Loucy (cell line): ENCODE data around the gene TOP1.

Source experiments
- H2AFZ ChIP-seq: fragments of 200-600 bp; sonication (generic); 2 replicates; pipeline ENCODE4 v1.6.0; 2016; ENCODE audit warnings: antibody characterized with exemption, mild to moderate bottlenecking, low read length, moderate library complexity
- H3F3A ChIP-seq: fragments of 200-600 bp; 2 replicates; pipeline ENCODE4 v1.6.0; 2016; ENCODE audit warnings: antibody characterized with exemption, low read depth, mild to moderate bottlenecking
- H3K27me3 ChIP-seq: fragments of 200-600 bp; sonication (generic); 2 replicates; pipeline ENCODE4 v1.6.1; 2014; ENCODE audit warnings: low read length, mild to moderate bottlenecking; ENCODE audit not compliant: insufficient read depth, poor library complexity, severe bottlenecking
- H3K36me3 ChIP-seq: fragments of 200-600 bp; sonication (generic); 2 replicates; pipeline ENCODE4 v1.6.1; 2016; ENCODE audit warnings: low read length; ENCODE audit not compliant: insufficient read depth
- H3K4me1 ChIP-seq: fragments of 200-600 bp; sonication (generic); 2 replicates; pipeline ENCODE4 v1.5.1; 2014; ENCODE audit warnings: low read length, mild to moderate bottlenecking; ENCODE audit not compliant: insufficient read depth, poor library complexity, severe bottlenecking
- H3K4me2 ChIP-seq: fragments of 200-600 bp; sonication (generic); 2 replicates; pipeline ENCODE4 v1.6.0; 2014; ENCODE audit warnings: antibody characterized with exemption, low read length, low read depth, mild to moderate bottlenecking; ENCODE audit not compliant: poor library complexity, severe bottlenecking
- H3K4me3 ChIP-seq: fragments of 200-600 bp; sonication (generic); 2 replicates; pipeline ENCODE4 v1.5.1; 2014; ENCODE audit warnings: low read length, mild to moderate bottlenecking, mixed read lengths; ENCODE audit not compliant: poor library complexity, severe bottlenecking
- H3K79me2 ChIP-seq: fragments of 200-600 bp; sonication (generic); 2 replicates; pipeline ENCODE4 v1.6.1; 2014; ENCODE audit warnings: low read length; ENCODE audit not compliant: insufficient read depth
- H3K9ac ChIP-seq: fragments of 200-600 bp; sonication (generic); 2 replicates; pipeline ENCODE4 v1.6.0; 2014; ENCODE audit warnings: mild to moderate bottlenecking, low read depth, low read length, moderate library complexity; ENCODE audit not compliant: poor library complexity, severe bottlenecking
- H3K9me2 ChIP-seq: fragments of 200-600 bp; sonication (generic); replicated peaks from 2 replicates; pipeline ENCODE4 v1.6.1; 2016; ENCODE audit warnings: low read depth, low read length, mixed read lengths
- H3K9me3 ChIP-seq: fragments of 200-600 bp; sonication (generic); 2 replicates; pipeline ENCODE4 v1.6.1; 2014; ENCODE audit warnings: mild to moderate bottlenecking, antibody characterized with exemption, low read length, low read depth; ENCODE audit not compliant: insufficient read depth
- H4K20me1 ChIP-seq: fragments of 200-600 bp; sonication (generic); 2 replicates; pipeline ENCODE4 v1.6.0; 2014; ENCODE audit warnings: antibody characterized with exemption, low read length, mild to moderate bottlenecking; ENCODE audit not compliant: insufficient read depth, poor library complexity, severe bottlenecking
- EZH2phosphoT487 ChIP-seq: fragments of 200-600 bp; IDR thresholded peaks from 2 replicates; pipeline ENCODE4 v1.6.1; 2018; ENCODE audit warnings: antibody characterized with exemption, mild to moderate bottlenecking, moderate library complexity, borderline replicate concordance
- TF ChIP-seq, protein P1 (sequence below): fragments of 200-600 bp; sonication (generic); conservative IDR thresholded peaks from 2 replicates; pipeline ENCODE4 v1.5.1; 2014; ENCODE audit warnings: mild to moderate bottlenecking, antibody characterized with exemption, low read length

TOP1 gene

GRCh38 chr20:41167118-41167470 is 138.5 kb downstream of the TOP1 start:
- Histone ChIP-seq H3F3A (no peaks in the 10 kb centered on the region), H3K79me2 (no peaks in the 10 kb centered on the region; the same call in 1 of the 2 replicates), H2AFZ (no peak overlapping the region), H3K4me1 (peaks cover 13% of the 10 kb centered on the region), H3K4me2 (no peak overlapping the region), H4K20me1 (peaks cover 53% of the 10 kb centered on the region), H3K4me3 (no peak overlapping the region), H3K9me2 (no peaks in the 10 kb centered on the region), H3K36me3 (peaks cover 98% of the 10 kb centered on the region), H3K9me3 (no peaks in the 10 kb centered on the region), H3K9ac (no peak overlapping the region), H3K27me3 (no peaks in the 10 kb centered on the region)
- TF ChIP-seq EZH2phosphoT487, result no peak
- TF ChIP-seq, protein P1, sequence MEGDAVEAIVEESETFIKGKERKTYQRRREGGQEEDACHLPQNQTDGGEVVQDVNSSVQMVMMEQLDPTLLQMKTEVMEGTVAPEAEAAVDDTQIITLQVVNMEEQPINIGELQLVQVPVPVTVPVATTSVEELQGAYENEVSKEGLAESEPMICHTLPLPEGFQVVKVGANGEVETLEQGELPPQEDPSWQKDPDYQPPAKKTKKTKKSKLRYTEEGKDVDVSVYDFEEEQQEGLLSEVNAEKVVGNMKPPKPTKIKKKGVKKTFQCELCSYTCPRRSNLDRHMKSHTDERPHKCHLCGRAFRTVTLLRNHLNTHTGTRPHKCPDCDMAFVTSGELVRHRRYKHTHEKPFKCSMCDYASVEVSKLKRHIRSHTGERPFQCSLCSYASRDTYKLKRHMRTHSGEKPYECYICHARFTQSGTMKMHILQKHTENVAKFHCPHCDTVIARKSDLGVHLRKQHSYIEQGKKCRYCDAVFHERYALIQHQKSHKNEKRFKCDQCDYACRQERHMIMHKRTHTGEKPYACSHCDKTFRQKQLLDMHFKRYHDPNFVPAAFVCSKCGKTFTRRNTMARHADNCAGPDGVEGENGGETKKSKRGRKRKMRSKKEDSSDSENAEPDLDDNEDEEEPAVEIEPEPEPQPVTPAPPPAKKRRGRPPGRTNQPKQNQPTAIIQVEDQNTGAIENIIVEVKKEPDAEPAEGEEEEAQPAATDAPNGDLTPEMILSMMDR, result no peak

- H3K9me3 ChIP-seq, result no peaks in the 10 kb centered on the region
- H3K4me2 ChIP-seq, result no peak overlapping the region
- peaks cover 13% of the 10 kb centered on the region for H3K4me1 ChIP-seq
- no peaks in the 10 kb centered on the region for H3K27me3 ChIP-seq
- no peak overlapping the region for H3K9ac ChIP-seq
- H4K20me1 ChIP-seq, result peaks cover 51% of the 10 kb centered on the region
- no peaks in the 10 kb centered on the region for H3F3A ChIP-seq
- H2AFZ ChIP-seq, result no peak overlapping the region
- H3K36me3 ChIP-seq, result peaks cover 98% of the 10 kb centered on the region
- no peak for TF ChIP-seq EZH2phosphoT487
- TF ChIP-seq, protein P1, result no peak
- no peaks in the 10 kb centered on the region; the same call in 1 of the 2 replicates for H3K79me2 ChIP-seq
- no peak overlapping the region for H3K4me3 ChIP-seq
- H3K9me2 ChIP-seq, result no peaks in the 10 kb centered on the region
Observed at GRCh38 chr20:41167481-41168253, 139.0 kb downstream of the TOP1 start.

GRCh38 chr20:41168281-41169161 is 139.9 kb downstream of the TOP1 start:
- Histone ChIP-seq H3K4me2 (no peak overlapping the region), H3K9me3 (no peaks in the 10 kb centered on the region), H3K36me3 (peaks cover 96% of the 10 kb centered on the region), H3K9ac (no peak overlapping the region), H4K20me1 (peaks cover 44% of the 10 kb centered on the region), H3K4me3 (no peak overlapping the region), H3K9me2 (no peaks in the 10 kb centered on the region), H3K4me1 (peaks cover 13% of the 10 kb centered on the region), H3F3A (no peaks in the 10 kb centered on the region), H3K27me3 (no peaks in the 10 kb centered on the region), H3K79me2 (no peaks in the 10 kb centered on the region; the same call in 1 of the 2 replicates), H2AFZ (no peak overlapping the region)
- TF ChIP-seq, protein P1, result no peak
- TF ChIP-seq EZH2phosphoT487, result no peak
